HepG2 (cell line): ENCODE measurements around the gene CTIF. TPM values are rescaled to one million over a fixed set of nuclear protein-coding genes. Genes with fewer than 3 reads are reported as not detected.

ENCODE experiments used
- AGO1 ChIP-seq: fragments of 200-400 bp; formaldehyde crosslinking; IDR thresholded peaks from 2 replicates; pipeline ENCODE4 v1.6.1; 2017; ENCODE audit warnings: mild to moderate bottlenecking, low read depth, low read length, moderate library complexity; ENCODE audit not compliant: poor library complexity, severe bottlenecking
- ARNTL ChIP-seq: sonication (generic); formaldehyde crosslinking; IDR thresholded peaks from 2 replicates; pipeline ENCODE4 v1.4.0; 2020; ENCODE audit warnings: mild to moderate bottlenecking, missing genetic modification reagents
- KDM4B ChIP-seq: sonication (generic); formaldehyde crosslinking; IDR thresholded peaks from 2 replicates; pipeline ENCODE4 v1.4.0; 2020; ENCODE audit warnings: missing genetic modification reagents
- polyA plus RNA-seq, 8 experiments: library from polyadenylated mRNA; depleted of rRNA in 3 of 8; stranded (reverse) in 7 of 8; unstranded in 1 of 8; fragments of >200 nt; fragmentation: Illumina TruSeq in 4 of 8; extraction: Trizol in 4 of 8; gene quantifications; 2 replicates each; pipeline versions ENCODE4 v1.2.1 to v1.2.3, GENCODE V29; 2011 to 2016; ENCODE audit warnings: low read depth in 4 of 8, missing spikeins in 1 of 8, mixed read lengths in 1 of 8; ENCODE audit not compliant: insufficient read depth in 1 of 8
- total RNA-seq, 5 experiments: library from RNA; depleted of rRNA; stranded (reverse); fragments of >200 nt; fragmentation: Illumina TruSeq; extraction: Trizol; gene quantifications; 2 replicates each; pipeline ENCODE4 v1.2.3, GENCODE V29; 2016; ENCODE audit warnings: low read depth in 1 of 5
- TF ChIP-seq, protein P1 (sequence below), 2 experiments: sonication (generic) in 1 of 2; formaldehyde crosslinking in 1 of 2; IDR thresholded peaks; 2 replicates each; pipeline versions ENCODE4 v1.4.0 to v1.6.1; 2018 to 2020; ENCODE audit warnings: missing genetic modification reagents in 2 of 2, borderline replicate concordance in 1 of 2, low read depth in 1 of 2, mild to moderate bottlenecking in 1 of 2, missing biosample characterization in 1 of 2
- TF ChIP-seq, protein P2 (sequence below): sonication (generic); formaldehyde crosslinking; IDR thresholded peaks from 2 replicates; pipeline ENCODE4 v1.5.1; 2020; ENCODE audit warnings: missing genetic modification reagents, mild to moderate bottlenecking, borderline replicate concordance
- TF ChIP-seq, protein P3 (sequence below): sonication (generic); formaldehyde crosslinking; IDR thresholded peaks from 2 replicates; pipeline ENCODE4 v1.4.0; 2020; ENCODE audit warnings: mild to moderate bottlenecking, missing genetic modification reagents, borderline replicate concordance
- TF ChIP-seq, protein P4 (sequence below): sonication (generic); formaldehyde crosslinking; IDR thresholded peaks from 2 replicates; pipeline ENCODE4 v1.5.0; 2020; ENCODE audit warnings: missing genetic modification reagents

CTIF gene
- total and polyA plus RNA-seq, 2 of the 13 experiments (the other 11 are each of a cell fraction or from before 2014, with no cell fraction given), result 18.2 to 28.0 TPM

DNA sequence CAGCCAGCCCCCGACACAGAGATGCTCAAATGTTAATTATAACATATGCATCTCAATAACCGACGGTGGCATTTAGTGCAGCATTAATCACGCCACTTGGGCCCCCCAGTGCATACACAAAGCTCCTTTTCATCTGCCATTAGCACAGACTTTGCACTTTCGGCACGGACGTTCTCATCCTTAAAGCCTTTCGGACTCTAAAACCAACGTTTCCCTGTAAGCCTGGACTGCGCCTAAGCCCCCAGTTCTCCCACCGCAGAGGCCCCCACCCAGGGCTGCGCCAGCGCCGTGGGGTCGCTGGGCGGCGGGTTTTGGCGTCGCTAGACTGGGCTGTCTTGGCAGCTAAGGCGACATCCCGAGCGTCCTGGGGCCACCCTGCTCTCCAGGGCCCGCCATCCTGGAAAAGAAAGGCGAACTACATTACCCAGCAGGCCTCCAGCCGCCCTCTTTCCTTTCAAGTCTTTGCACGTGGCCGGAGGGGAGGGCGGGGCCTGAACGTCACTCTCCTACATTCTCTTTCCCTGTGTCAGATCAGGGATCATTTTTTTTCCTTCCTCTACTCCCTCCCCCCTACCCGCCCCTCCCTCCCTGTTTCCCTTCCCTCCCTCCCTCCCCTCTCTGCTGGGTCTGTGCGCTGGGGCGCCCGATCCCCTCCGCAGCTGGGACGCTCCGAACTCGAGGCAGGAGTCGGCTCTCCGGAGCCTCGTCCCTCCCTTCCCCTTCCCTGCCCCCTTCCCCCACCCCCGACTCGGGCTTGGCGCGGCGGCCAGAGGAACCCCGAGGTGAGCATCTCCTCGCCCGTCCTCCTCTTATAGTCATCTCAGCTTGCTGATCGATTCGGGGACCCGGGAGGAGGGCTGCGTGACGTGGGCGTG lies at the start of gene CTIF (continued):
- TF ChIP-seq, protein P1, sequence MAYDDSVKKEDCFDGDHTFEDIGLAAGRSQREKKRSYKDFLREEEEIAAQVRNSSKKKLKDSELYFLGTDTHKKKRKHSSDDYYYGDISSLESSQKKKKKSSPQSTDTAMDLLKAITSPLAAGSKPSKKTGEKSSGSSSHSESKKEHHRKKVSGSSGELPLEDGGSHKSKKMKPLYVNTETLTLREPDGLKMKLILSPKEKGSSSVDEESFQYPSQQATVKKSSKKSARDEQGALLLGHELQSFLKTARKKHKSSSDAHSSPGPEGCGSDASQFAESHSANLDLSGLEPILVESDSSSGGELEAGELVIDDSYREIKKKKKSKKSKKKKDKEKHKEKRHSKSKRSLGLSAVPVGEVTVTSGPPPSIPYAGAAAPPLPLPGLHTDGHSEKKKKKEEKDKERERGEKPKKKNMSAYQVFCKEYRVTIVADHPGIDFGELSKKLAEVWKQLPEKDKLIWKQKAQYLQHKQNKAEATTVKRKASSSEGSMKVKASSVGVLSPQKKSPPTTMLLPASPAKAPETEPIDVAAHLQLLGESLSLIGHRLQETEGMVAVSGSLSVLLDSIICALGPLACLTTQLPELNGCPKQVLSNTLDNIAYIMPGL (CRISPR knock-in tag; IDR thresholded peaks at IDR 0.05; ENCODE audit: borderline replicate concordance in 1 of 2, low read depth in 1 of 2), result peak in 1 of 2 experiments; percentile 64; a peak in 2 of 4 replicates
- TF ChIP-seq, protein P2, sequence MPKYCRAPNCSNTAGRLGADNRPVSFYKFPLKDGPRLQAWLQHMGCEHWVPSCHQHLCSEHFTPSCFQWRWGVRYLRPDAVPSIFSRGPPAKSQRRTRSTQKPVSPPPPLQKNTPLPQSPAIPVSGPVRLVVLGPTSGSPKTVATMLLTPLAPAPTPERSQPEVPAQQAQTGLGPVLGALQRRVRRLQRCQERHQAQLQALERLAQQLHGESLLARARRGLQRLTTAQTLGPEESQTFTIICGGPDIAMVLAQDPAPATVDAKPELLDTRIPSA (CRISPR knock-in tag), result no peak
- TF ChIP-seq, protein P3, sequence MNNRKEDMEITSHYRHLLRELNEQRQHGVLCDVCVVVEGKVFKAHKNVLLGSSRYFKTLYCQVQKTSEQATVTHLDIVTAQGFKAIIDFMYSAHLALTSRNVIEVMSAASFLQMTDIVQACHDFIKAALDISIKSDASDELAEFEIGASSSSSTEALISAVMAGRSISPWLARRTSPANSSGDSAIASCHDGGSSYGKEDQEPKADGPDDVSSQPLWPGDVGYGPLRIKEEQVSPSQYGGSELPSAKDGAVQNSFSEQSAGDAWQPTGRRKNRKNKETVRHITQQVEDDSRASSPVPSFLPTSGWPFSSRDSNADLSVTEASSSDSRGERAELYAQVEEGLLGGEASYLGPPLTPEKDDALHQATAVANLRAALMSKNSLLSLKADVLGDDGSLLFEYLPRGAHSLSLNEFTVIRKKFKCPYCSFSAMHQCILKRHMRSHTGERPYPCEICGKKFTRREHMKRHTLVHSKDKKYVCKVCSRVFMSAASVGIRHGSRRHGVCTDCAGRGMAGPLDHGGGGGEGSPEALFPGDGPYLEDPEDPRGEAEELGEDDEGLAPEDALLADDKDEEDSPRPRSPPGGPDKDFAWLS (CRISPR knock-in tag), result no peak
- TF ChIP-seq AGO1 (no peak), KDM4B (CRISPR knock-in tag) (no peak), ARNTL (CRISPR knock-in tag) (peak; percentile 83)
- TF ChIP-seq, protein P4, sequence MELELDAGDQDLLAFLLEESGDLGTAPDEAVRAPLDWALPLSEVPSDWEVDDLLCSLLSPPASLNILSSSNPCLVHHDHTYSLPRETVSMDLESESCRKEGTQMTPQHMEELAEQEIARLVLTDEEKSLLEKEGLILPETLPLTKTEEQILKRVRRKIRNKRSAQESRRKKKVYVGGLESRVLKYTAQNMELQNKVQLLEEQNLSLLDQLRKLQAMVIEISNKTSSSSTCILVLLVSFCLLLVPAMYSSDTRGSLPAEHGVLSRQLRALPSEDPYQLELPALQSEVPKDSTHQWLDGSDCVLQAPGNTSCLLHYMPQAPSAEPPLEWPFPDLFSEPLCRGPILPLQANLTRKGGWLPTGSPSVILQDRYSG, result no peak
- TF ChIP-seq, all 625 proteins: peak for 176
